ENCODE measurements around the gene AMH.

Gene AMH

GRCh38 chr19:2244486-2244885, 4.6 kb upstream of the AMH start:
- TF ChIP-seq CTCF (conservative IDR thresholded peaks at IDR 0.05; ENCODE audit: low read depth, low read length): no peak
- no peak for DNase-seq (ENCODE audit: low read depth)
- H3K4me3 ChIP-seq (ENCODE audit: low read depth, low read length): no peak overlapping the region

GRCh38 chr19:2245273-2245672, 3.9 kb upstream of the AMH start:
- DNase-seq (ENCODE audit: low read depth): no peak
- TF ChIP-seq CTCF (conservative IDR thresholded peaks at IDR 0.05; ENCODE audit: low read depth, low read length): no peak
- no peak overlapping the region for H3K4me3 ChIP-seq (ENCODE audit: low read depth, low read length)

- TF ChIP-seq CTCF (conservative IDR thresholded peaks at IDR 0.05; ENCODE audit: low read depth, low read length): no peak
- H3K4me3 ChIP-seq (ENCODE audit: low read depth, low read length): no peak overlapping the region
- no peak for DNase-seq (ENCODE audit: low read depth)
These were observed 3.0 kb upstream of the AMH start for GRCh38 chr19:2246014-2246620.

GRCh38 chr19:2246801-2247361, 2.2 kb upstream of the AMH start:
- TF ChIP-seq CTCF (conservative IDR thresholded peaks at IDR 0.05; ENCODE audit: low read depth, low read length): no peak
- DNase-seq (ENCODE audit: low read depth): peak; percentile 74
- H3K4me3 ChIP-seq (ENCODE audit: low read depth, low read length): no peak overlapping the region

GRCh38 chr19:2247433-2248101, 1.6 kb upstream of the AMH start:
- no peak for TF ChIP-seq CTCF (conservative IDR thresholded peaks at IDR 0.05; ENCODE audit: low read depth, low read length)
- DNase-seq (ENCODE audit: low read depth): no peak
- H3K4me3 ChIP-seq (ENCODE audit: low read depth, low read length): no peak overlapping the region

- DNase-seq (ENCODE audit: low read depth): no peak
- H3K4me3 ChIP-seq (ENCODE audit: low read depth, low read length): no peak overlapping the region
- TF ChIP-seq CTCF (conservative IDR thresholded peaks at IDR 0.05; ENCODE audit: low read depth, low read length): no peak
These were observed 750 bp upstream of the AMH start for GRCh38 chr19:2248136-2249009.

All from choroid plexus epithelial cell (primary cell).